VCaP (cell line): ENCODE results near the gene ATG4D.
"Not testable (repeated sequence)": the region's sequence is repeated elsewhere in the genome, so short reads cannot be mapped to it uniquely, and the experiment has no call there.

Source experiments
- H3K27ac ChIP-seq: fragments of 450-650 bp; 2 replicates; pipeline ENCODE4 v1.5.1; 2017
- CTCF ChIP-seq: fragments of 450-650 bp; conservative IDR thresholded peaks from 2 replicates; pipeline ENCODE4 v1.5.1; 2017; ENCODE audit warnings: mild to moderate bottlenecking, moderate library complexity

Gene ATG4D

GRCh38 chr19:10548746-10549276 lies 5.1 kb downstream of the ATG4D start:
- TF ChIP-seq CTCF = no peak
- H3K27ac ChIP-seq = no peak overlapping the region

GRCh38 chr19:10549733-10550132 lies 6.0 kb downstream of the ATG4D start:
- no peak for TF ChIP-seq CTCF
- H3K27ac ChIP-seq = no peak overlapping the region

GRCh38 chr19:10550336-10550735 lies 6.6 kb downstream of the ATG4D start:
- no peak for TF ChIP-seq CTCF

GRCh38 chr19:10551006-10551405 lies 7.3 kb downstream of the ATG4D start:
- not testable (repeated sequence) for H3K27ac ChIP-seq

More at GRCh38 chr19:10550336-10550735, 6.6 kb downstream of the ATG4D start:
- H3K27ac ChIP-seq = no peak overlapping the region

- no peak overlapping the region for H3K27ac ChIP-seq
- 0 out of 2 replicates have a peak, but pooled peaks have one; percentile 31 for TF ChIP-seq CTCF
Measured at GRCh38 chr19:10551698-10552301, 8.1 kb downstream of the ATG4D start.

- no peak overlapping the region for H3K27ac ChIP-seq
Measured at GRCh38 chr19:10552510-10553053, 8.9 kb downstream of the ATG4D start.

GRCh38 chr19:10553087-10553667 lies 9.5 kb downstream of the ATG4D start:
- no peak overlapping the region for H3K27ac ChIP-seq
- TF ChIP-seq CTCF = no peak

More at GRCh38 chr19:10552510-10553053, 8.9 kb downstream of the ATG4D start:
- no peak for TF ChIP-seq CTCF

- no peak overlapping the region for H3K27ac ChIP-seq
- no peak for TF ChIP-seq CTCF
Measured at GRCh38 chr19:10553943-10554381, 10.3 kb downstream of the ATG4D start.
